Endodermal cell (in vitro differentiated cells): ENCODE data around the gene ZNF579. TPM values are rescaled to one million over a fixed set of nuclear protein-coding genes. Genes with fewer than 3 reads are reported as not detected.
A peak's percentile ranks its signal among the peaks of the same experiment; 100 is the strongest.

Source experiments
- DNase-seq: peaks from one replicate; pipeline ENCODE4 v3.0.0-alpha.2; 2017
- H3K27ac ChIP-seq: 2 replicates; pipeline ENCODE4 v1.5.1; 2013; ENCODE audit warnings: mild to moderate bottlenecking, low read depth, low read length, moderate library complexity
- H3K27me3 ChIP-seq: 2 replicates; pipeline ENCODE4 v1.6.1; 2013; ENCODE audit warnings: mild to moderate bottlenecking, low read length, moderate library complexity; ENCODE audit not compliant: insufficient read depth, control insufficient read depth, poor library complexity, severe bottlenecking
- H3K36me3 ChIP-seq: 2 replicates; pipeline ENCODE4 v1.7.0; 2013; ENCODE audit warnings: mild to moderate bottlenecking, low read length, moderate library complexity; ENCODE audit not compliant: control insufficient read depth, insufficient read depth
- H3K4me1 ChIP-seq: one replicate; pipeline ENCODE4 v1.7.0; 2013; ENCODE audit warnings: low read length; ENCODE audit not compliant: control insufficient read depth, insufficient read depth
- H3K4me3 ChIP-seq: 2 replicates; pipeline ENCODE4 v1.5.1; 2013; ENCODE audit warnings: mild to moderate bottlenecking, low read length, moderate library complexity
- H3K9ac ChIP-seq: 2 replicates; pipeline ENCODE4 v1.6.1; 2013; ENCODE audit warnings: mild to moderate bottlenecking, low read length, moderate library complexity; ENCODE audit not compliant: poor library complexity, severe bottlenecking; ENCODE audit errors: extremely low read depth
- H3K9me3 ChIP-seq: 2 replicates; pipeline ENCODE4 v1.6.1; 2013; ENCODE audit warnings: mild to moderate bottlenecking, low read length, moderate library complexity; ENCODE audit not compliant: control insufficient read depth
- H3K27ac Mint-ChIP-seq: 2 replicates; pipeline ENCODE4 v1.8.0; 2020; ENCODE audit warnings: mixed read lengths
- H3K27me3 Mint-ChIP-seq: 2 replicates; pipeline ENCODE4 v1.8.0; 2021; ENCODE audit warnings: mild to moderate bottlenecking, mixed read lengths; ENCODE audit not compliant: insufficient read depth
- H3K36me3 Mint-ChIP-seq: 2 replicates; pipeline ENCODE4 v1.8.0; 2020; ENCODE audit warnings: low read depth, mixed read lengths
- H3K4me1 Mint-ChIP-seq: 2 replicates; pipeline ENCODE4 v1.8.0; 2020; ENCODE audit warnings: mixed read lengths
- H3K4me3 Mint-ChIP-seq: 2 replicates; pipeline ENCODE4 v1.8.0; 2020; ENCODE audit warnings: mild to moderate bottlenecking, moderate library complexity, mixed read lengths
- H3K9me3 Mint-ChIP-seq: 2 replicates; pipeline ENCODE4 v1.8.0; 2020; ENCODE audit warnings: mild to moderate bottlenecking, mixed read lengths
- CTCF ChIP-seq: fragments of 200-600 bp; sonication (generic); conservative IDR thresholded peaks from 2 replicates; pipeline ENCODE4 v1.5.0; 2021; ENCODE audit warnings: antibody characterized with exemption, mild to moderate bottlenecking
- WGBS, 2 experiments: methylation state at CpG; one replicate each; pipeline versions ENCODE4 v1.1.5 to v1.1.7; 2013; ENCODE audit warnings: missing lambda C conversion rate in 2 of 2, mixed read lengths in 1 of 2; ENCODE audit not compliant: insufficient coverage in 1 of 2, insufficient read length in 1 of 2; 5-methylcytosine and 5-hydroxymethylcytosine counted together
- total RNA-seq, 2 donors: library from RNA; stranded (reverse); fragmentation: NEBNext Ultra II Directional in 1 of 2; extraction: Animal tissue kit (Norgen Biotek cat#: 25700) in 1 of 2; gene quantifications; 2 replicates in 1 of 2; 3 replicates in 1 of 2; pipeline ENCODE4 v1.2.1, GENCODE V29; 2021

The ZNF579 gene
- total RNA-seq, 2 donors from 2014 or later, result 27.5 to 30.7 TPM

- no peaks in the 10 kb centered on the region for H3K36me3 Mint-ChIP-seq
- peaks cover 3% of the 10 kb centered on the region for H3K9me3 Mint-ChIP-seq
- no peaks in the 10 kb centered on the region for H3K9me3 ChIP-seq
- H3K4me1 ChIP-seq, result no peaks in the 10 kb centered on the region
- no peak overlapping the region for H3K9ac ChIP-seq
- 89 to 91% methylated on average over 2 to 8 of the region's 9 CpGs for WGBS, 2 experiments
- H3K4me3 Mint-ChIP-seq, result no peak overlapping the region
- TF ChIP-seq CTCF, result no peak
- H3K27me3 ChIP-seq, result no peaks in the 10 kb centered on the region
- H3K27ac Mint-ChIP-seq, result no peak overlapping the region
- H3K27me3 Mint-ChIP-seq, result peaks cover 18% of the 10 kb centered on the region
- no peaks in the 10 kb centered on the region for H3K36me3 ChIP-seq
- no peak overlapping the region for H3K4me3 ChIP-seq
- DNase-seq, result no peak
- H3K4me1 Mint-ChIP-seq, result peaks cover 4% of the 10 kb centered on the region
- no peak overlapping the region for H3K27ac ChIP-seq
These were observed 21.0 kb downstream of the ZNF579 start for GRCh38 chr19:55559684-55560083.

- H3K27me3 Mint-ChIP-seq, result peaks cover 4% of the 10 kb centered on the region
- 65 to 88% methylated on average over 6 to 8 of the region's 8 CpGs for WGBS, 2 experiments
- H3K27ac ChIP-seq, result peak overlapping the region; percentile 4
- no peaks in the 10 kb centered on the region for H3K9me3 ChIP-seq
- peaks cover 6% of the 10 kb centered on the region for H3K4me1 ChIP-seq
- no peaks in the 10 kb centered on the region for H3K9me3 Mint-ChIP-seq
- peaks cover 23% of the 10 kb centered on the region for H3K4me1 Mint-ChIP-seq
- no peak overlapping the region for H3K4me3 ChIP-seq
- no peak for DNase-seq
- H3K36me3 Mint-ChIP-seq, result no peaks in the 10 kb centered on the region
- H3K36me3 ChIP-seq, result no peaks in the 10 kb centered on the region
- no peak overlapping the region for H3K4me3 Mint-ChIP-seq
- H3K27ac Mint-ChIP-seq, result no peak overlapping the region
- no peak for TF ChIP-seq CTCF
- no peaks in the 10 kb centered on the region for H3K27me3 ChIP-seq
- no peak overlapping the region for H3K9ac ChIP-seq
These were observed 25.9 kb downstream of the ZNF579 start for GRCh38 chr19:55554741-55555152.

DNA sequence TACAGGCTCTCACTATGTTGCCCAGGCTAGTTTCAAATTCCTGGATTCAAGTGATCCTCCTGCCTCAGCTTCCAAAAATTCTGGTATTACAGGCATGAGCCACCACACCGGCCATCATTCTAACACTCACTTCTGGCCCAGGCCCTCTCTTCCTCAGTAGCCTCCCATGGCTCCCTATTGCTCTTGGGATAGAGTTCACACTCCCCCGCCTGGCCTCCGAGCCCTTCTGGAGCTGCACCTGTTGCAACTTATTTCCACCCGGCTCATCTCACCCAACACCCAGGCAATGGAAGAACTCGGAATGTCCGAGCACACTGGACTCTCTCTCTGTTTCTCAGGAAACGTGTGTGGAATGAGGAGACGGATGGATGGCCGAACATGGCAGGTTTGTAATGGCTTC is 26.3 kb downstream of the ZNF579 start:
- no peak for DNase-seq
- H3K4me3 ChIP-seq, result no peak overlapping the region
- no peaks in the 10 kb centered on the region for H3K9me3 Mint-ChIP-seq
- peaks cover 6% of the 10 kb centered on the region for H3K4me1 ChIP-seq
- H3K36me3 ChIP-seq, result no peaks in the 10 kb centered on the region
- no peak overlapping the region for H3K27ac Mint-ChIP-seq
- no peaks in the 10 kb centered on the region for H3K27me3 ChIP-seq
- peaks cover 4% of the 10 kb centered on the region for H3K27me3 Mint-ChIP-seq
- no peak overlapping the region for H3K9ac ChIP-seq
- 91 to 95% methylated on average over 7 to 9 of the region's 9 CpGs for WGBS, 2 experiments
- peaks cover 26% of the 10 kb centered on the region for H3K4me1 Mint-ChIP-seq
- no peaks in the 10 kb centered on the region for H3K36me3 Mint-ChIP-seq
- H3K9me3 ChIP-seq, result no peaks in the 10 kb centered on the region
- H3K27ac ChIP-seq, result no peak overlapping the region
- no peak overlapping the region for H3K4me3 Mint-ChIP-seq
- no peak for TF ChIP-seq CTCF
